ENCODE results near the gene MRO. TPM values are rescaled to one million over a fixed set of nuclear protein-coding genes. Genes with fewer than 3 reads are reported as not detected.

The MRO gene
- total and polyA plus RNA-seq, 2 of the 4 experiments (the other 2 are of a cell fraction): not detected

- Histone ChIP-seq H3K9me1 (ENCODE audit: insufficient read depth, low read length) (no peaks in the 10 kb centered on the region), H2BK5ac (ENCODE audit: low read depth, low read length, poor library complexity, severe bottlenecking) (no peak overlapping the region), H3K79me1 (ENCODE audit: low read depth in 1 of 2, low read length in 2 of 2) (no peaks in the 10 kb centered on the region), H3K56ac (ENCODE audit: extremely low read depth, insufficient read depth, low read length) (no peak overlapping the region), H4K20me1 (ENCODE audit: insufficient read depth, low read length) (no peaks in the 10 kb centered on the region), H3K4me3 (ENCODE audit: insufficient read depth, low read depth, low read length) (no peak overlapping the region), H2AFZ (replicated peaks; ENCODE audit: low read length, poor library complexity) (no peak overlapping the region), H3K27ac (ENCODE audit: insufficient read depth, low read length) (no peak overlapping the region), H3K4me1 (ENCODE audit: control insufficient read depth, insufficient read depth, low read length) (no peaks in the 10 kb centered on the region), H3K36me3 (ENCODE audit: control insufficient read depth, insufficient read depth, low read length) (no peaks in the 10 kb centered on the region), H3K14ac (replicated peaks; ENCODE audit: low read depth, low read length) (no peak overlapping the region), H3K9ac (ENCODE audit: low read depth, low read length) (no peak overlapping the region), H3K4me2 (ENCODE audit: low read depth, low read length) (no peak overlapping the region), H2BK20ac (ENCODE audit: low read depth, low read length) (no peak overlapping the region), H3K23ac (ENCODE audit: low read depth, low read length) (no peak overlapping the region), H2BK15ac (ENCODE audit: low read depth, low read length) (no peak overlapping the region), H4K5ac (ENCODE audit: low read depth, low read length) (no peak overlapping the region), H2AK5ac (ENCODE audit: low read depth, low read length) (no peak overlapping the region), H2BK120ac (ENCODE audit: low read depth, low read length) (no peak overlapping the region), H3K18ac (ENCODE audit: low read depth, low read length) (no peak overlapping the region), H3K27me3 (ENCODE audit: control insufficient read depth, insufficient read depth, low read length) (peaks cover 6% of the 10 kb centered on the region), H4K91ac (ENCODE audit: insufficient read depth, low read depth, low read length) (no peak overlapping the region), H2AK9ac (replicated peaks; ENCODE audit: low read depth, low read length, poor library complexity) (no peak overlapping the region), H3K4ac (ENCODE audit: low read depth, low read length) (no peak overlapping the region), H4K8ac (ENCODE audit: low read depth in 2 of 2, low read length in 2 of 2) (no peak overlapping the region), H3K9me3 (ENCODE audit: control insufficient read depth, insufficient read depth, low read length) (no peaks in the 10 kb centered on the region)
- no TSS peak for BruUV-seq (replicated peaks)
- TF ChIP-seq ELK1 (IDR thresholded peaks at IDR 0.05; ENCODE audit: borderline replicate concordance, low read depth, low read length) (no peak), MAZ (IDR thresholded peaks at IDR 0.05; ENCODE audit: borderline replicate concordance, low read depth, low read length) (no peak), SMC3 (IDR thresholded peaks at IDR 0.05; ENCODE audit: low read depth, low read length) (no peak), RCOR1 (IDR thresholded peaks at IDR 0.05; ENCODE audit: insufficient replicate concordance, low read length) (no peak), MAFK (IDR thresholded peaks at IDR 0.05; ENCODE audit: low read depth, low read length) (no peak), MXI1 (IDR thresholded peaks at IDR 0.05; ENCODE audit: borderline replicate concordance, low read depth, low read length) (no peak)
- 87% methylated on average over 3 of the region's 11 CpGs; no CpG with 5 or more reads in 1 of the 2 experiments for WGBS, 2 experiments (ENCODE audit: extremely low coverage in 2 of 2, insufficient read length in 1 of 2)
- dilution Hi-C loops (cut with HindIII; ENCODE audit: low sequenced_read_pairs, unreplicated experiment): no loop called here
- no peak for ATAC-seq (ENCODE audit: low read depth)
- no peak for DNase-seq
- intact Hi-C loops (cut with micrococcal nuclease): no loop called here
- ChIA-PET CTCF (no interaction called here), POLR2A (ENCODE audit: unreplicated experiment) (no interaction called here)
- in situ Hi-C loops (cut with MboI; ENCODE audit: low sequenced_read_pairs): no loop called here
Measured at GRCh38 chr18:50803592-50803991, 16.2 kb downstream of the MRO start.
